ENCODE results near the gene CCNI. TPM values are rescaled to one million over a fixed set of nuclear protein-coding genes. Genes with fewer than 3 reads are reported as not detected.

Gene CCNI
- total RNA-seq, 1 experiment from 2014 or later = 240 TPM

GRCh38 chr4:76997532-76997931 is 78.3 kb downstream of the CCNI start:
- Mint-ChIP-seq H3K4me1 (peaks cover 48 to 58% of the 10 kb centered on the region in 2 experiments), H3K9me3 (peaks cover 2 to 4% of the 10 kb centered on the region in 2 experiments; a peak in 1 of 5 replicates), H3K27me3 (ENCODE audit: low read depth) (no peaks in the 10 kb centered on the region), H3K27ac (peak overlapping the region in 2 of 3 experiments; percentile 49 to 72; a peak in 2 of 7 replicates), H3K4me3 (no peak overlapping the region), H3K36me3 (ENCODE audit: insufficient read depth in 1 of 3, low read depth in 3 of 3) (peaks cover 9 to 30% (median 25%) of the 10 kb centered on the region in 3 experiments)
- H3T11ph ChIP-seq (ENCODE audit: low read length) = no peak overlapping the region
- H3K56ac ChIP-seq (ENCODE audit: insufficient read length, low read depth, low read length) = no peak overlapping the region
- no peak overlapping the region for H3K14ac ChIP-seq (ENCODE audit: insufficient read depth, low read length)
- H3K79me2 ChIP-seq (ENCODE audit: insufficient read depth, low read length) = no peaks in the 10 kb centered on the region; the same call in 1 of the 2 replicates
- H4K8ac ChIP-seq (replicated peaks; ENCODE audit: insufficient read length, low read depth, low read length) = no peak overlapping the region
- H2AFZ ChIP-seq (ENCODE audit: low read length) = no peak overlapping the region
- no peak overlapping the region for H3K27ac ChIP-seq (ENCODE audit: insufficient read length, low read depth, low read length)
- H2BK120ac ChIP-seq (ENCODE audit: low read depth, low read length, poor library complexity, severe bottlenecking) = no peak overlapping the region
- no peak overlapping the region for H2AK5ac ChIP-seq (ENCODE audit: insufficient read length, low read length)
- H3K9me3 ChIP-seq (ENCODE audit: control insufficient read depth, low read depth, low read length) = no peaks in the 10 kb centered on the region
- no peak overlapping the region for H3K4ac ChIP-seq (ENCODE audit: low read depth, low read length)
- H4K5ac ChIP-seq (ENCODE audit: insufficient read length, low read depth, low read length) = no peak overlapping the region
- H3K23me2 ChIP-seq (ENCODE audit: insufficient read length, low read depth, low read length, poor library complexity, severe bottlenecking) = no peaks in the 10 kb centered on the region
- no peaks in the 10 kb centered on the region for H3K27me3 ChIP-seq (ENCODE audit: insufficient read depth, low read length)
- H3K79me1 ChIP-seq (ENCODE audit: insufficient read depth, low read depth, low read length, poor library complexity, severe bottlenecking) = peaks cover 3% of the 10 kb centered on the region
- H2BK20ac ChIP-seq (ENCODE audit: low read depth, low read length, poor library complexity, severe bottlenecking) = no peak overlapping the region
- DNase-seq = no peak
- no peak overlapping the region for H2BK12ac ChIP-seq (ENCODE audit: insufficient read length, low read depth, low read length)
- no peak overlapping the region for H3K4me2 ChIP-seq (ENCODE audit: insufficient read depth, insufficient read length, low read length)
- H4K20me1 ChIP-seq (ENCODE audit: control insufficient read depth, insufficient read depth, insufficient read length) = no peaks in the 10 kb centered on the region
- no peak overlapping the region for H2BK5ac ChIP-seq (ENCODE audit: insufficient read length, low read length)
- no CpG with 5 or more reads among the region's 5 CpGs for WGBS (ENCODE audit: extremely low coverage, insufficient read length, low lambda C conversion rate)
- H2BK15ac ChIP-seq (ENCODE audit: low read depth, low read length) = no peak overlapping the region
- no peak overlapping the region for H3K23ac ChIP-seq (ENCODE audit: insufficient read length, low read depth, low read length)
- H3K9ac ChIP-seq (ENCODE audit: extremely low read depth, insufficient read length, low read length) = no peak overlapping the region
- TF ChIP-seq, protein P1, sequence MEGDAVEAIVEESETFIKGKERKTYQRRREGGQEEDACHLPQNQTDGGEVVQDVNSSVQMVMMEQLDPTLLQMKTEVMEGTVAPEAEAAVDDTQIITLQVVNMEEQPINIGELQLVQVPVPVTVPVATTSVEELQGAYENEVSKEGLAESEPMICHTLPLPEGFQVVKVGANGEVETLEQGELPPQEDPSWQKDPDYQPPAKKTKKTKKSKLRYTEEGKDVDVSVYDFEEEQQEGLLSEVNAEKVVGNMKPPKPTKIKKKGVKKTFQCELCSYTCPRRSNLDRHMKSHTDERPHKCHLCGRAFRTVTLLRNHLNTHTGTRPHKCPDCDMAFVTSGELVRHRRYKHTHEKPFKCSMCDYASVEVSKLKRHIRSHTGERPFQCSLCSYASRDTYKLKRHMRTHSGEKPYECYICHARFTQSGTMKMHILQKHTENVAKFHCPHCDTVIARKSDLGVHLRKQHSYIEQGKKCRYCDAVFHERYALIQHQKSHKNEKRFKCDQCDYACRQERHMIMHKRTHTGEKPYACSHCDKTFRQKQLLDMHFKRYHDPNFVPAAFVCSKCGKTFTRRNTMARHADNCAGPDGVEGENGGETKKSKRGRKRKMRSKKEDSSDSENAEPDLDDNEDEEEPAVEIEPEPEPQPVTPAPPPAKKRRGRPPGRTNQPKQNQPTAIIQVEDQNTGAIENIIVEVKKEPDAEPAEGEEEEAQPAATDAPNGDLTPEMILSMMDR (conservative IDR thresholded peaks at IDR 0.05) = no peak
- no peak overlapping the region for H4K91ac ChIP-seq (ENCODE audit: insufficient read length, low read depth, low read length)
- H3K4me1 ChIP-seq (ENCODE audit: insufficient read depth, low read length) = peaks cover 4% of the 10 kb centered on the region
- H3K18ac ChIP-seq (ENCODE audit: insufficient read length, low read depth, low read length) = no peak overlapping the region

Other genes starting within 250 kb of the CCNI start
- gene SOWAHB, start 177.8 kb downstream of the CCNI start, total RNA-seq (2021) = 0.13 and 0.26 TPM in 2 replicates
- gene SEPTIN11, start 126.2 kb downstream of the CCNI start, total RNA-seq (2021) = 72.6 and 77.3 TPM in 2 replicates
- gene CCNG2, start 81.2 kb upstream of the CCNI start, total RNA-seq (2021) = 9.9 and 10.6 TPM in 2 replicates